Gastrocnemius medialis (tissue), 4 donors: ENCODE data around the gene ASB12.

ENCODE experiments used
- CTCF ChIP-seq, 5 experiments: fragments of 450-650 bp in 3 of 5; fragments of 200-600 bp in 2 of 5; sonication (generic) in 2 of 5; IDR thresholded peaks in 4 of 5; conservative IDR thresholded peaks in 1 of 5; 1 replicate in 4 of 5; 2 replicates in 1 of 5; pipeline ENCODE4 v1.5.1; 2016 to 2019; ENCODE audit warnings: antibody characterized with exemption in 5 of 5, mild to moderate bottlenecking in 3 of 5, moderate library complexity in 3 of 5
- POLR2A ChIP-seq, 2 donors: fragments of 450-650 bp; IDR thresholded peaks; one replicate each; pipeline ENCODE4 v1.6.1; 2017; ENCODE audit warnings: antibody characterized with exemption in 2 of 2, mild to moderate bottlenecking in 2 of 2, moderate library complexity in 2 of 2

- TF ChIP-seq CTCF (IDR thresholded peaks at IDR 0.05 in 4 of 5, conservative IDR thresholded peaks at IDR 0.05 in 1 of 5): no peak
- no peak for TF ChIP-seq POLR2A (IDR thresholded peaks at IDR 0.05)
Observed at GRCh38 chrX:64186974-64187761, 43.2 kb downstream of the ASB12 start.
